ENCODE data around the gene PPP3CA.

Gene PPP3CA

GRCh38 chr4:100984901-100985300 is 362.4 kb downstream of the PPP3CA start:
- no peak for DNase-seq

GRCh38 chr4:100983426-100983825 is 363.9 kb downstream of the PPP3CA start:
- DNase-seq: no peak

- no peak for DNase-seq
Observed at GRCh38 chr4:100982345-100982744, 365.0 kb downstream of the PPP3CA start.

- DNase-seq: no peak
Observed at GRCh38 chr4:100981447-100982204, 365.7 kb downstream of the PPP3CA start.

- no peak for DNase-seq
Observed at GRCh38 chr4:100979736-100980135, 367.6 kb downstream of the PPP3CA start.

- DNase-seq: no peak
Observed at GRCh38 chr4:100977746-100978397, 369.5 kb downstream of the PPP3CA start.

- no peak for DNase-seq
Observed at GRCh38 chr4:100977274-100977673, 370.1 kb downstream of the PPP3CA start.

All from stimulated activated CD4-positive, alpha-beta T cell treated with anti-CD3 and anti-CD28 coated beads, Interleukin-1b, Interleukin-23, amount 100 ng/mL, for 48 hours (primary cell).